H9 (cell line): ENCODE data around the gene SMAD7. TPM values are rescaled to one million over a fixed set of nuclear protein-coding genes. Genes with fewer than 3 reads are reported as not detected.

Experiments
- DNase-seq: peaks from one replicate; pipeline ENCODE4 v3.0.0-alpha.2; 2017
- H2AFZ ChIP-seq: one replicate; pipeline ENCODE4 v1.6.1; 2013; ENCODE audit warnings: mild to moderate bottlenecking, low read length, control low read depth, moderate library complexity
- H2AK5ac ChIP-seq: 2 replicates; pipeline ENCODE4 v1.6.1; 2013; ENCODE audit warnings: low read length, control low read depth, mixed read lengths; ENCODE audit not compliant: insufficient read length
- H2BK120ac ChIP-seq: one replicate; pipeline ENCODE4 v1.6.1; 2013; ENCODE audit warnings: low read depth, mild to moderate bottlenecking, low read length, control low read depth, inconsistent platforms; ENCODE audit not compliant: poor library complexity, severe bottlenecking
- H2BK12ac ChIP-seq: 2 replicates; pipeline ENCODE4 v1.6.1; 2013; ENCODE audit warnings: low read length, control low read depth, mixed read lengths, low read depth; ENCODE audit not compliant: insufficient read length
- H2BK15ac ChIP-seq: 2 replicates; pipeline ENCODE4 v1.6.1; 2013; ENCODE audit warnings: low read depth, low read length, control low read depth
- H2BK20ac ChIP-seq: one replicate; pipeline ENCODE4 v1.6.1; 2013; ENCODE audit warnings: low read depth, mild to moderate bottlenecking, low read length, control low read depth, inconsistent platforms; ENCODE audit not compliant: poor library complexity, severe bottlenecking
- H2BK5ac ChIP-seq: 2 replicates; pipeline ENCODE4 v1.6.1; 2013; ENCODE audit warnings: low read length, control low read depth, mixed read lengths; ENCODE audit not compliant: insufficient read length
- H3K14ac ChIP-seq: 2 replicates; pipeline ENCODE4 v1.6.1; 2013; ENCODE audit warnings: low read length, control low read depth; ENCODE audit not compliant: insufficient read depth
- H3K18ac ChIP-seq: 2 replicates; pipeline ENCODE4 v1.6.1; 2013; ENCODE audit warnings: low read depth, mild to moderate bottlenecking, mixed read lengths, low read length, control low read depth; ENCODE audit not compliant: insufficient read length
- H3K23ac ChIP-seq: 2 replicates; pipeline ENCODE4 v1.6.1; 2013; ENCODE audit warnings: low read length, control low read depth, mixed read lengths, low read depth; ENCODE audit not compliant: insufficient read length
- H3K23me2 ChIP-seq: 2 replicates; pipeline ENCODE4 v1.6.1; 2013; ENCODE audit warnings: low read depth, mild to moderate bottlenecking, mixed read lengths, low read length, control low read depth; ENCODE audit not compliant: insufficient read length, poor library complexity, severe bottlenecking
- H3K27ac ChIP-seq: 2 replicates; pipeline ENCODE4 v1.5.1; 2013; ENCODE audit warnings: low read length, control low read depth, mixed read lengths, low read depth; ENCODE audit not compliant: insufficient read length
- H3K27me3 ChIP-seq: 2 replicates; pipeline ENCODE4 v1.6.1; 2013; ENCODE audit warnings: low read length, control low read depth, inconsistent platforms; ENCODE audit not compliant: insufficient read depth
- H3K4ac ChIP-seq: 2 replicates; pipeline ENCODE4 v1.6.1; 2013; ENCODE audit warnings: low read depth, mild to moderate bottlenecking, control low read depth, inconsistent platforms, low read length, moderate library complexity
- H3K4me1 ChIP-seq: 2 replicates; pipeline ENCODE4 v1.6.1; 2013; ENCODE audit warnings: low read length, control low read depth, inconsistent platforms; ENCODE audit not compliant: insufficient read depth
- H3K4me2 ChIP-seq: 2 replicates; pipeline ENCODE4 v1.6.1; 2013; ENCODE audit warnings: low read length, control low read depth, mixed read lengths; ENCODE audit not compliant: insufficient read length, insufficient read depth
- H3K56ac ChIP-seq: 2 replicates; pipeline ENCODE4 v1.6.1; 2013; ENCODE audit warnings: low read depth, mild to moderate bottlenecking, mixed read lengths, low read length, control low read depth; ENCODE audit not compliant: insufficient read length
- H3K79me1 ChIP-seq: 2 replicates; pipeline ENCODE4 v1.6.1; 2013; ENCODE audit warnings: low read depth, mild to moderate bottlenecking, moderate library complexity, low read length, control low read depth, inconsistent platforms; ENCODE audit not compliant: insufficient read depth, poor library complexity, severe bottlenecking
- H3K79me2 ChIP-seq: 2 replicates; pipeline ENCODE4 v1.6.1; 2013; ENCODE audit warnings: low read length, control low read depth, inconsistent platforms; ENCODE audit not compliant: insufficient read depth
- H3K9ac ChIP-seq: 2 replicates; pipeline ENCODE4 v1.6.1; 2013; ENCODE audit warnings: low read length, control low read depth, mixed read lengths; ENCODE audit not compliant: insufficient read length; ENCODE audit errors: extremely low read depth
- H3K9me3 ChIP-seq: one replicate; pipeline ENCODE4 v1.6.1; 2013; ENCODE audit warnings: low read depth, low read length, inconsistent platforms; ENCODE audit not compliant: control insufficient read depth
- H3T11ph ChIP-seq: one replicate; pipeline ENCODE4 v1.6.1; 2013; ENCODE audit warnings: mild to moderate bottlenecking, low read length, control low read depth, inconsistent platforms
- H4K20me1 ChIP-seq: one replicate; pipeline ENCODE4 v1.6.1; 2013; ENCODE audit not compliant: control insufficient read depth, insufficient read length, insufficient read depth
- H4K5ac ChIP-seq: 2 replicates; pipeline ENCODE4 v1.6.1; 2013; ENCODE audit warnings: low read depth, mild to moderate bottlenecking, mixed read lengths, low read length, control low read depth; ENCODE audit not compliant: insufficient read length
- H4K8ac ChIP-seq: replicated peaks from 2 replicates; pipeline ENCODE4 v1.6.1; 2013; ENCODE audit warnings: low read length, control low read depth, mixed read lengths, low read depth; ENCODE audit not compliant: insufficient read length
- H4K91ac ChIP-seq: 2 replicates; pipeline ENCODE4 v1.6.1; 2013; ENCODE audit warnings: low read depth, mild to moderate bottlenecking, moderate library complexity, mixed read lengths, low read length, control low read depth; ENCODE audit not compliant: insufficient read length
- H3K27ac Mint-ChIP-seq, 3 experiments: 2 replicates in 2 of 3; 3 replicates in 1 of 3; pipeline ENCODE4 v1.8.0; 2020 to 2021; ENCODE audit warnings: mixed read lengths in 3 of 3, mild to moderate bottlenecking in 1 of 3, moderate library complexity in 1 of 3
- H3K27me3 Mint-ChIP-seq: 2 replicates; pipeline ENCODE4 v1.8.0; 2021; ENCODE audit warnings: low read depth, mild to moderate bottlenecking, moderate library complexity, mixed read lengths
- H3K36me3 Mint-ChIP-seq, 3 experiments: 2 replicates in 2 of 3; 3 replicates in 1 of 3; pipeline ENCODE4 v1.8.0; 2020 to 2021; ENCODE audit warnings: low read depth in 3 of 3, mixed read lengths in 3 of 3; ENCODE audit not compliant: insufficient read depth in 1 of 3
- H3K4me1 Mint-ChIP-seq, 2 experiments: 2 replicates each; pipeline ENCODE4 v1.8.0; 2020; ENCODE audit warnings: mixed read lengths in 2 of 2
- H3K4me3 Mint-ChIP-seq, 2 experiments: 2 replicates in 1 of 2; 3 replicates in 1 of 2; pipeline ENCODE4 v1.8.0; 2020 to 2021; ENCODE audit warnings: mild to moderate bottlenecking in 2 of 2, mixed read lengths in 2 of 2, moderate library complexity in 1 of 2
- H3K9me3 Mint-ChIP-seq, 2 experiments: 2 replicates in 1 of 2; 3 replicates in 1 of 2; pipeline ENCODE4 v1.8.0; 2020; ENCODE audit warnings: mild to moderate bottlenecking in 2 of 2, mixed read lengths in 2 of 2, moderate library complexity in 1 of 2
- CTCF ChIP-seq: fragments of 200-600 bp; sonication (generic); conservative IDR thresholded peaks from 3 replicates; pipeline ENCODE4 v1.8.0; 2021; ENCODE audit warnings: antibody characterized with exemption, mild to moderate bottlenecking
- WGBS: extraction: QIAGEN DNeasy Blood & Tissue Kit; methylation state at CpG from one replicate; pipeline ENCODE4 v1.1.7; 2013; ENCODE audit warnings: missing lambda C conversion rate, low lambda C conversion rate, mixed read lengths; ENCODE audit not compliant: insufficient read length; ENCODE audit errors: extremely low coverage; 5-methylcytosine and 5-hydroxymethylcytosine counted together
- total RNA-seq: library from RNA; stranded (reverse); gene quantifications from 2 replicates; pipeline ENCODE4 v1.2.1, GENCODE V29; 2021

SMAD7 gene
- total RNA-seq, 1 experiment from 2014 or later, result 27.7 TPM

- no peak overlapping the region for H4K91ac ChIP-seq
- H3K27me3 ChIP-seq, result no peaks in the 10 kb centered on the region
- H3K27ac ChIP-seq, result no peak overlapping the region
- TF ChIP-seq CTCF, result no peak
- H3K4me3 Mint-ChIP-seq, result no peak overlapping the region
- no peak overlapping the region for H3T11ph ChIP-seq
- H2BK5ac ChIP-seq, result no peak overlapping the region
- H3K4me1 ChIP-seq, result peaks cover 5% of the 10 kb centered on the region
- H3K4me2 ChIP-seq, result no peak overlapping the region
- H3K18ac ChIP-seq, result no peak overlapping the region
- no peak overlapping the region for H3K4ac ChIP-seq
- H3K56ac ChIP-seq, result no peak overlapping the region
- H3K79me2 ChIP-seq, result peaks cover 6% of the 10 kb centered on the region; the same call in 1 of the 2 replicates
- no peak overlapping the region for H2AFZ ChIP-seq
- WGBS, result no CpG with 5 or more reads among the region's 3 CpGs
- H3K79me1 ChIP-seq, result no peaks in the 10 kb centered on the region
- peak overlapping the region in 1 of 3 experiments; percentile 8; a peak in 2 of 7 replicates for H3K27ac Mint-ChIP-seq
- H3K9me3 Mint-ChIP-seq, result no peaks in the 10 kb centered on the region
- no peak overlapping the region for H3K23ac ChIP-seq
- no peak overlapping the region for H2BK20ac ChIP-seq
- H4K8ac ChIP-seq, result no peak overlapping the region
- no peak overlapping the region for H2AK5ac ChIP-seq
- no peaks in the 10 kb centered on the region for H3K23me2 ChIP-seq
- no peak overlapping the region for H2BK12ac ChIP-seq
- H2BK120ac ChIP-seq, result no peak overlapping the region
- H3K9me3 ChIP-seq, result no peaks in the 10 kb centered on the region
- peaks cover 28 to 37% of the 10 kb centered on the region in 2 experiments for H3K4me1 Mint-ChIP-seq
- H2BK15ac ChIP-seq, result no peak overlapping the region
- no peaks in the 10 kb centered on the region for H4K20me1 ChIP-seq
- no peaks in the 10 kb centered on the region; the same call in 1 of the 2 replicates for H3K27me3 Mint-ChIP-seq
- peak; percentile 15 for DNase-seq
- H3K36me3 Mint-ChIP-seq, result peaks cover 15 to 34% (median 25%) of the 10 kb centered on the region in 3 experiments
- H3K9ac ChIP-seq, result no peak overlapping the region
- H3K14ac ChIP-seq, result no peak overlapping the region
- no peak overlapping the region for H4K5ac ChIP-seq
Observed at GRCh38 chr18:48919547-48919946, 31.2 kb downstream of the SMAD7 start.
